CD4-positive, alpha-beta T cell treated with Interleukin-2 at 100 ng/mL for 4 hours (primary cell): Measurements from ENCODE around the gene LPIN3.
A peak's percentile ranks its signal among the peaks of the same experiment; 100 is the strongest.

Experiments used
- DNase-seq: peaks from one replicate; pipeline ENCODE4 v3.0.0-alpha.2; 2020; ENCODE audit warnings: low spot score

Gene LPIN3

GRCh38 chr20:41327178-41327577 is 13.4 kb upstream of the LPIN3 start:
- no peak for DNase-seq

GRCh38 chr20:41329435-41330342 is 10.9 kb upstream of the LPIN3 start:
- peak; percentile 53 for DNase-seq

GRCh38 chr20:41330343-41330720 is 10.3 kb upstream of the LPIN3 start:
- DNase-seq = no peak

- DNase-seq = no peak
Observed at GRCh38 chr20:41330941-41331340, 9.7 kb upstream of the LPIN3 start.

GRCh38 chr20:41331731-41332130 is 8.9 kb upstream of the LPIN3 start:
- DNase-seq = no peak

GRCh38 chr20:41334036-41334435 is 6.6 kb upstream of the LPIN3 start:
- no peak for DNase-seq

GRCh38 chr20:41334443-41335421 is 5.9 kb upstream of the LPIN3 start:
- DNase-seq = no peak

GRCh38 chr20:41335591-41335990 is 5.0 kb upstream of the LPIN3 start:
- no peak for DNase-seq

GRCh38 chr20:41336711-41337492 is 3.7 kb upstream of the LPIN3 start:
- DNase-seq = no peak

GRCh38 chr20:41339957-41340326 is 679 bp upstream of the LPIN3 start:
- DNase-seq = peak; percentile 84

- DNase-seq = no peak
Observed at GRCh38 chr20:41342474-41343464, 2.1 kb downstream of the LPIN3 start.

- DNase-seq = no peak
Observed at GRCh38 chr20:41344477-41344876, 3.9 kb downstream of the LPIN3 start.

- DNase-seq = no peak
Observed at GRCh38 chr20:41344938-41345728, 4.5 kb downstream of the LPIN3 start.

GRCh38 chr20:41345729-41346067 is 5.1 kb downstream of the LPIN3 start:
- no peak for DNase-seq

- no peak for DNase-seq
Observed at GRCh38 chr20:41347523-41348429, 7.2 kb downstream of the LPIN3 start.

- DNase-seq = no peak
Observed at GRCh38 chr20:41348430-41349172, 8.0 kb downstream of the LPIN3 start.

- no peak for DNase-seq
Observed at GRCh38 chr20:41349266-41349665, 8.6 kb downstream of the LPIN3 start.

GRCh38 chr20:41349943-41350342 is 9.3 kb downstream of the LPIN3 start:
- no peak for DNase-seq
